CD4-positive, alpha-beta T cell treated with Interleukin-12 subunit alpha and Interleukin-12 subunit beta, for 1 hour (primary cell): ENCODE data around the gene IER3IP1.

Experiments
- DNase-seq: peaks from one replicate; pipeline ENCODE4 v3.0.0-alpha.2; 2020

Gene IER3IP1

DNA sequence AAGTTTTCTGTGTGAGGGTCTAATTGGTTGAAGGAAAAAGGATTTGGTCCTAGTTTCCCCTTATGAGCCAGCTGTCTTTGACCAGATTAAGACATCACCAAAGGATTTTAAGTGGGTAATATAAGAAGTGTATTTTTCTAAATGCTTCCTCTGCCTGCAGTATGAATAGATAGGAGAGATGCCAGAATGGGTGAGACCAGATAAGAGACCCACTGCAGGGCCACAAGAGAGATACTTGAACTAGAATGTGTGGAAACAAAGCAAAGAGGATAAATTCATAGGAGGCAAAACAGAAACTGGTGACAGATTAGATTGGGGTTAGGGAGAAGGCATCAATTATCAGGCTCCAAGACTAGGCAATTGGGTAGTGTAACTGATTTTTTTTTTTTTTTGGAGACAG lies 24.7 kb downstream of the IER3IP1 start:
- no peak for DNase-seq

- no peak for DNase-seq
Measured at GRCh38 chr18:47150824-47151366, 25.3 kb downstream of the IER3IP1 start.

GRCh38 chr18:47150029-47150823 lies 25.9 kb downstream of the IER3IP1 start, which contains the start of gene HDHD2:
TSS of gene HDHD2 (minus strand) at chr18:47150500. CDS start at chr18:47136439, 14,061 bp downstream.
- peak; percentile 76 for DNase-seq

- DNase-seq, result no peak
Measured at GRCh38 chr18:47149457-47150028, 26.6 kb downstream of the IER3IP1 start.

GRCh38 chr18:47146206-47146605 lies 30.0 kb downstream of the IER3IP1 start:
- no peak for DNase-seq

GRCh38 chr18:47143899-47144485 lies 32.2 kb downstream of the IER3IP1 start:
- no peak for DNase-seq

GRCh38 chr18:47143153-47143552 lies 33.0 kb downstream of the IER3IP1 start:
- DNase-seq, result no peak

DNA sequence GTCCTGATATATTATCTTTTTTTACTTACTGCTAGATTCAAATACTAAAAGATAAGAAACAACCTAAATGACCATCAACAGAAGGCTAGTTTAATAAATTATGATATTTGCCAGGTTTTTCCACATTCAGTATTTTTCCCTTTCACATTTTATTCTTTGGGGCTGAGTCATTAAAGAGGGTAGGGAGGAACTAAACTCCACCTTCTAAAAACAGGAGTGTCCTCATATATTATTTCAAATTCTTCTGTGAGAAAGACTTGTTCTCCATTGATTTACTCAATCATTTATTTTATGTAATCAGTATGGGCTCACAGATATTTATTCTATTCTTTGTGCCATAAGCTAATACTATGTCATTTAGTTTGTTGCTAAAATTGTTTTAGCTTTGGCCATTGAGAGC lies 34.9 kb downstream of the IER3IP1 start:
- DNase-seq, result no peak

GRCh38 chr18:47121146-47121545 lies 55.0 kb downstream of the IER3IP1 start:
- DNase-seq, result no peak

DNA sequence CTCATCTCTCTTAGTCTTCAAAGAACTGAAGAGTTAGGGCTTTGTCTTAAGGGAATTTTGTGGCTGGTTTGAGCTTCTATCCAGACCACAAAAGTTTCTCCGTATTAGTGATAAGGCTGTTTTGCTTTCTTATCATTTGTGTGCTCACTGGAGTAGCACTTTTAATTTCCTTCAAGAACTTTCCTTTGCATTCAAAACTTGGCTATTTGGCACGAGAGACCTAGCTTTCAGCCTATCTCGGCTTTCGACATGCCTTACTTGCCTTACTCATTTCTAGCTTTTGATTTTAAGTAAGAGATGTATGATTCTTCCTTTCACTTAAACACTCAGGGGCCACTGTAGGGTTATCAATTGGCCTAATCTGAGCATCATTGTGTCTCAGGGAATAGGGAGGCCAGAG lies 55.7 kb downstream of the IER3IP1 start:
- no peak for DNase-seq

DNA sequence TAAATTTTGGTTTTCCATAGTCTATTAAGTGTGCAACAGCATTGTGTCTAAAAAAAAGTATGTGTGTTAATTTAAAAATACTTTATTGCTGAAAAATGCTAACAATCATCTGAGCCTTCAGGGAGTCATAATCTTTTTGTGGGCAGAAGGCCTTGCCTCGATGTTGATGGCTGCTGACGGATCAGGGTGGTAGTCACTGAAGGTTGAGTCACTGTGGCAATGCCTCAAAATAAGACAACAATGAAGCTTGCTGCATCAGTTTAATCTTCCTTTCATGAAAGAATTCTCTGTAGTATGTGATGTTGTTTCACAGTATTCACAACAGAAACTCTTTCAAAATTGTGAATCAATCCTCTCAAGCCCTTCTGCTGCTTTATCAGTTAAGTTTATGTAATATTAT lies 57.2 kb downstream of the IER3IP1 start:
- DNase-seq, result no peak

GRCh38 chr18:47115205-47115604 lies 61.0 kb downstream of the IER3IP1 start:
- no peak for DNase-seq

- no peak for DNase-seq
Measured at GRCh38 chr18:47113796-47114540, 62.2 kb downstream of the IER3IP1 start.

DNA sequence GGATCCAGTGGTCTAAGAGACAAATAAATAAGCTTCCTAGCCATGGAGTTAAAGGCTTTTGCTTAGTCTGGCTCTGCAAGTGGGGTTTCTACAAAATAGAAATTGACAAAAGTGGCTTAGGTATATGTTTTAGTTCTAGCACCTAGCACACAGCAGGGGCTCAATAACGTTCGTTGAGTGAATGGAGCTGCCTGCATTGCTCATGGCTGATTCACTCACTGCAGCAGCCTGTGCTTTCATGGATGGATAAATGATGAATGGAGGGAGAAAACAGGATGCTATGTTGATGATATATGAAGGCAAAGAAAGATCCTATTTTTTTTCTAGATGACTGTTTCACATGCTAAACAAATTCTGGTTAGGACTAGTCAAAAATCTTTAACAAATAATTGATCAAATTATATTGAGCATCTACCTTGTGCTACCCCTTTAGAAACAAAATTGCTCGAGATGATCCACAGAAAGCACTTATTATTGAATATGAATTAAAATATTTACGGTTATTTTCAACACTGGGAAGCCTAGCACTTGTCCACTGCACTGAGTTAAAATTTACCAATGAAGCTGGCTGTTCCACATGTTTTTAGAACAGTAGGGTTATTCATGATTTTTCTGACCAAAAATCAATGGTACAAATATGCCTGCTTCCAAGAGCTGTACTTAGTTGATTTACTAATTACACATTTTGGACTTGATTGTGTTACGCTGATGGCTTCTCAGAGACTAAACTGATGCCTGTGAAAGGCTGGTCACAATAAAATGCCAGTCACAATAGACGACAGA lies 65.5 kb downstream of the IER3IP1 start:
- DNase-seq, result no peak

DNA sequence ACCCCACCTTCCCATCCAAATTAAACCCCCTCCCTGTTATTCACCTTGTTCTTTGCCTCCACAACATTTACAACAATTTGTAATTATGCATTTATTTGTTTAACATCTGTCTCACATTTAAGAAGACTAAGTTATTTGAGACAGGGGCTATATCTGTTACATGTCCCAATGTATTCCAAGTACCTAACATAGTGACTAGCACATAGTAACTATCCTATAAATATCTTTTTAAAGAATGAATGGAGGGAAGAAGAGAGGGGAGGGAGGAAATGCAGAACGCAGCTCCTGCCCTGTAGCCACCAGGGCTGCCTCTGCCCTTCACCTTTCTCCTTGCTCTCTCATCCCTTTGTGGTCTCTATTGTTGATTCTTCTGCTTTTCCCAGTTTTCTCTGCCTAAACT lies 66.4 kb downstream of the IER3IP1 start:
- no peak for DNase-seq

- no peak for DNase-seq
Measured at GRCh38 chr18:47108998-47109405, 67.2 kb downstream of the IER3IP1 start.

GRCh38 chr18:47108373-47108772 lies 67.8 kb downstream of the IER3IP1 start:
- DNase-seq, result no peak
